Measurements from ENCODE around the gene SHANK2.

The SHANK2 gene

GRCh38 chr11:71285111-71285510, 32.7 kb upstream of the SHANK2 start:
- Histone ChIP-seq H3K9me2 (replicated peaks; ENCODE audit: low read depth, low read length) (no peaks in the 10 kb centered on the region), H3K4me1 (ENCODE audit: insufficient read depth, low read length, poor library complexity, severe bottlenecking) (no peaks in the 10 kb centered on the region), H3K9me3 (ENCODE audit: insufficient read depth, low read depth, low read length) (peaks cover 15% of the 10 kb centered on the region; the same call in 1 of the 2 replicates), H3K27me3 (ENCODE audit: insufficient read depth, low read length, poor library complexity, severe bottlenecking) (no peaks in the 10 kb centered on the region), H4K20me1 (ENCODE audit: insufficient read depth, low read length, poor library complexity, severe bottlenecking) (no peaks in the 10 kb centered on the region), H3K79me2 (ENCODE audit: insufficient read depth, low read length) (no peaks in the 10 kb centered on the region), H3K9ac (ENCODE audit: low read depth, low read length, poor library complexity, severe bottlenecking) (no peak overlapping the region), H3K4me3 (ENCODE audit: low read length, poor library complexity, severe bottlenecking) (no peak overlapping the region), H3K36me3 (ENCODE audit: insufficient read depth, low read length) (no peaks in the 10 kb centered on the region), H3F3A (ENCODE audit: low read depth) (no peaks in the 10 kb centered on the region), H3K4me2 (ENCODE audit: low read depth, low read length, poor library complexity, severe bottlenecking) (no peak overlapping the region), H2AFZ (ENCODE audit: low read length) (no peak overlapping the region)
- no peak for TF ChIP-seq CTCF (conservative IDR thresholded peaks at IDR 0.05; ENCODE audit: low read length)
- no peak for TF ChIP-seq EZH2phosphoT487 (IDR thresholded peaks at IDR 0.05; ENCODE audit: borderline replicate concordance)

DNA sequence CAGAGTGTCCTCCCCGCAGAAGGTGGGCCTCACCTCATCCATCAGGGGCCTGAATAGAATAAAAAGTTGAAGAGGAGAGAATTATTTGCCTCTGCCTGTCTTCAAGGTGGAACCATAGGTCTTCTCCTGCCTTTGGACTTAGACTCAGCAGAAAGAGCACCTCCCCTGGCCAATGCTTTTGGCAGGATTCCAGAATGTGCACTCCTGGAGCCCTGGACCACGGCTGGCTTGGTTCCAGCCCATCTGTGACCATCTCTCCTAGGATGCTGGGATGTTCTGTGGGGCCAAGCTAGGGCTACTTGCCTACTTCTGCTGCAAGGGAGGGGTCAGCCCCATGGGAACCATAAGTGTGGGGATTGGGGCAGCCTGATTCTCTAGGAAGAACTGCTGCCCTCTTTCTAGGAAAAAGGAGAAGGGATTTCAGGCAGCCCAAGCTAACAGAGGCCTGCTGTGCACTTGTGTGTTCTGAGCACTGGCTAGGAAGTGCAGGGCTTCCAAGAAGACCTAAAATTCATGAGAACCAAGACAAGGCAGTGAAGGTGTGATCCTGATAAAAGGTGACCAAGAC, 32.2 kb upstream of the SHANK2 start:
- no peaks in the 10 kb centered on the region for H4K20me1 ChIP-seq (ENCODE audit: insufficient read depth, low read length, poor library complexity, severe bottlenecking)
- no peaks in the 10 kb centered on the region for H3K36me3 ChIP-seq (ENCODE audit: insufficient read depth, low read length)
- no peak overlapping the region for H2AFZ ChIP-seq (ENCODE audit: low read length)
- H3K27me3 ChIP-seq (ENCODE audit: insufficient read depth, low read length, poor library complexity, severe bottlenecking): no peaks in the 10 kb centered on the region
- no peak overlapping the region for H3K9ac ChIP-seq (ENCODE audit: low read depth, low read length, poor library complexity, severe bottlenecking)
- TF ChIP-seq CTCF (conservative IDR thresholded peaks at IDR 0.05; ENCODE audit: low read length) (no peak), EZH2phosphoT487 (IDR thresholded peaks at IDR 0.05; ENCODE audit: borderline replicate concordance) (no peak)
- H3K9me2 ChIP-seq (replicated peaks; ENCODE audit: low read depth, low read length): no peaks in the 10 kb centered on the region
- no peaks in the 10 kb centered on the region for H3K79me2 ChIP-seq (ENCODE audit: insufficient read depth, low read length)
- H3K4me3 ChIP-seq (ENCODE audit: low read length, poor library complexity, severe bottlenecking): no peak overlapping the region
- no peaks in the 10 kb centered on the region for H3F3A ChIP-seq (ENCODE audit: low read depth)
- no peak overlapping the region for H3K4me2 ChIP-seq (ENCODE audit: low read depth, low read length, poor library complexity, severe bottlenecking)
- H3K4me1 ChIP-seq (ENCODE audit: insufficient read depth, low read length, poor library complexity, severe bottlenecking): no peaks in the 10 kb centered on the region
- H3K9me3 ChIP-seq (ENCODE audit: insufficient read depth, low read depth, low read length): peaks cover 15% of the 10 kb centered on the region; the same call in 1 of the 2 replicates

DNA sequence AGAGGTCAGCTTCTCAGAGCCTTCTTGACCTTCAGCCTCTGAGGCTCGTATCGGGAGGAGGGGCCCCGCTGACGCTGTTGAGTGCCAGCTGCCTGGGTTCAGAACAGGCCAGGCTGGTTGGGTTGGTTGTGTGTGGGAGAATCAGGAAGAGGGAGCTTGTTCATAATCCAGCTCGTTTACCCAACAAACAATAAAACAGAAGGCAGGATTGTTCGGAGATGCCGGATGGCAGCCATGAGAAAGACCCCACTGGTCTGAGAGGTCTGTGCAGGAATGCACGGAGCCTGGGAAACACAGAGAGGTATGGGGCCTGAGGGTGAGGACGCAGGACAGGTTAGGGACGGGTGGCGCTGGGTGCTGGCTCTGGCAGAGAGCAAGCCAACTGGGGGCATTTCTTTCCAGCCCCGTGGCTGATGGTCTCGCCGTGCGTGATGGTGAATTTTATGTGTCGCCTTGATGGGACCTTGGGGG, 31.6 kb upstream of the SHANK2 start:
- Histone ChIP-seq H3F3A (ENCODE audit: low read depth) (no peaks in the 10 kb centered on the region), H3K4me1 (ENCODE audit: insufficient read depth, low read length, poor library complexity, severe bottlenecking) (no peaks in the 10 kb centered on the region), H3K9ac (ENCODE audit: low read depth, low read length, poor library complexity, severe bottlenecking) (no peak overlapping the region), H3K27me3 (ENCODE audit: insufficient read depth, low read length, poor library complexity, severe bottlenecking) (no peaks in the 10 kb centered on the region), H4K20me1 (ENCODE audit: insufficient read depth, low read length, poor library complexity, severe bottlenecking) (no peaks in the 10 kb centered on the region), H2AFZ (ENCODE audit: low read length) (no peak overlapping the region), H3K36me3 (ENCODE audit: insufficient read depth, low read length) (no peaks in the 10 kb centered on the region), H3K4me3 (ENCODE audit: low read length, poor library complexity, severe bottlenecking) (no peak overlapping the region), H3K9me2 (replicated peaks; ENCODE audit: low read depth, low read length) (no peaks in the 10 kb centered on the region), H3K79me2 (ENCODE audit: insufficient read depth, low read length) (no peaks in the 10 kb centered on the region), H3K9me3 (ENCODE audit: insufficient read depth, low read depth, low read length) (peaks cover 9% of the 10 kb centered on the region; the same call in 1 of the 2 replicates), H3K4me2 (ENCODE audit: low read depth, low read length, poor library complexity, severe bottlenecking) (no peak overlapping the region)
- TF ChIP-seq EZH2phosphoT487 (IDR thresholded peaks at IDR 0.05; ENCODE audit: borderline replicate concordance): no peak
- no peak for TF ChIP-seq CTCF (conservative IDR thresholded peaks at IDR 0.05; ENCODE audit: low read length)
